Lower leg skin (tissue), 3 donors: ENCODE measurements around the gene GSE1.

Experiments used
- POLR2A ChIP-seq, 2 donors: fragments of 450-650 bp; IDR thresholded peaks; one replicate each; pipeline ENCODE4 v1.6.1; 2016 to 2017; ENCODE audit warnings: antibody characterized with exemption in 2 of 2, mild to moderate bottlenecking in 1 of 2, moderate library complexity in 1 of 2
- TF ChIP-seq, protein P1 (sequence below), 3 donors: fragments of 450-650 bp; IDR thresholded peaks; one replicate each; pipeline ENCODE4 v1.5.1; 2016; ENCODE audit warnings: antibody characterized with exemption in 3 of 3, mild to moderate bottlenecking in 3 of 3, moderate library complexity in 2 of 3

DNA sequence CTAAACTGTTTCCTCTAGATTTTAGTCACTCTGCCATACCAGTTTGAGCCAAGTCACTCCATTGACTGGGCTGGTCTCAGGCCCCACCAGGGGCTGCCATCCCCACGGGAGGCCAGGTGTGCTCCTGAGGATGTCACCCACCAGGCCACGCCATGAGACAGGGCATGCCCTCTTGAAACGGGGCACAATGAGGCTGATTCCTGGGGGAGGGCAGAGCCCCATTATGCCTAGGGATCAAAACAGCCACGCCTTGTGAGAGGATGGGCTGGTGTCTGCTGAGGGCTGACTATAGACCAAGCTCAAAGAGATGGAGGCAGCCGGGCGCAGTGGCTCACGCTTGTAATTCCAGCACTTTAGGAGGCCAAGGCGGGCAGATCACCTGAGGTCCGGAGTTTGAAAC is 54.1 kb downstream of the GSE1 start:
- TF ChIP-seq, protein P1, sequence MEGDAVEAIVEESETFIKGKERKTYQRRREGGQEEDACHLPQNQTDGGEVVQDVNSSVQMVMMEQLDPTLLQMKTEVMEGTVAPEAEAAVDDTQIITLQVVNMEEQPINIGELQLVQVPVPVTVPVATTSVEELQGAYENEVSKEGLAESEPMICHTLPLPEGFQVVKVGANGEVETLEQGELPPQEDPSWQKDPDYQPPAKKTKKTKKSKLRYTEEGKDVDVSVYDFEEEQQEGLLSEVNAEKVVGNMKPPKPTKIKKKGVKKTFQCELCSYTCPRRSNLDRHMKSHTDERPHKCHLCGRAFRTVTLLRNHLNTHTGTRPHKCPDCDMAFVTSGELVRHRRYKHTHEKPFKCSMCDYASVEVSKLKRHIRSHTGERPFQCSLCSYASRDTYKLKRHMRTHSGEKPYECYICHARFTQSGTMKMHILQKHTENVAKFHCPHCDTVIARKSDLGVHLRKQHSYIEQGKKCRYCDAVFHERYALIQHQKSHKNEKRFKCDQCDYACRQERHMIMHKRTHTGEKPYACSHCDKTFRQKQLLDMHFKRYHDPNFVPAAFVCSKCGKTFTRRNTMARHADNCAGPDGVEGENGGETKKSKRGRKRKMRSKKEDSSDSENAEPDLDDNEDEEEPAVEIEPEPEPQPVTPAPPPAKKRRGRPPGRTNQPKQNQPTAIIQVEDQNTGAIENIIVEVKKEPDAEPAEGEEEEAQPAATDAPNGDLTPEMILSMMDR (IDR thresholded peaks at IDR 0.05): no peak
- TF ChIP-seq POLR2A (IDR thresholded peaks at IDR 0.05): no peak
